Left ventricle myocardium inferior (tissue), 1 donor: ENCODE data around the gene TUBA4A. TPM values are rescaled to one million over a fixed set of nuclear protein-coding genes. Genes with fewer than 3 reads are reported as not detected.

Experiments
- DNase-seq: peaks from one replicate; pipeline ENCODE4 v3.0.0-alpha.2; 2020
- H3K27ac ChIP-seq: fragments of 200-600 bp; replicated peaks from 2 replicates; pipeline ENCODE4 v1.8.0; 2021
- H3K27me3 ChIP-seq: fragments of 200-600 bp; 2 replicates; pipeline ENCODE4 v1.8.0; 2021; ENCODE audit warnings: low read depth
- H3K36me3 ChIP-seq: fragments of 200-600 bp; 2 replicates; pipeline ENCODE4 v1.8.0; 2021
- H3K4me1 ChIP-seq: fragments of 200-600 bp; 2 replicates; pipeline ENCODE4 v1.8.0; 2021
- H3K4me3 ChIP-seq: fragments of 200-600 bp; 2 replicates; pipeline ENCODE4 v1.8.0; 2021; ENCODE audit warnings: mild to moderate bottlenecking, moderate library complexity
- H3K9me3 ChIP-seq: fragments of 200-600 bp; replicated peaks from 2 replicates; pipeline ENCODE4 v1.8.0; 2021
- CTCF ChIP-seq: fragments of 200-600 bp; IDR thresholded peaks from 2 replicates; pipeline ENCODE4 v1.8.0; 2021; ENCODE audit warnings: antibody characterized with exemption, mild to moderate bottlenecking, borderline replicate concordance
- intact Hi-C: fragments of 100-400 bp; cut with micrococcal nuclease; formaldehyde crosslinking; loops from one replicate; pipeline ENCODE4 v1.11.0; 2022
- total RNA-seq: library from RNA; stranded (reverse); fragmentation: NEBNext Ultra II Directional; extraction: Animal tissue kit (Norgen Biotek cat#: 25700); gene quantifications from one replicate; pipeline ENCODE4 v1.2.1, GENCODE V29; 2021
- donor health status: DM: no; HTN: yes; CAD: no; lungs with severe emphysema.

TUBA4A gene
- total RNA-seq, 1 donor from 2014 or later: 130 TPM

GRCh38 chr2:219281588-219281987, 27.9 kb upstream of the TUBA4A start:
- Histone ChIP-seq H3K27me3 (no peaks in the 10 kb centered on the region), H3K9me3 (no peaks in the 10 kb centered on the region), H3K27ac (no peak overlapping the region), H3K36me3 (peaks cover 58% of the 10 kb centered on the region), H3K4me1 (peaks cover 81% of the 10 kb centered on the region), H3K4me3 (no peak overlapping the region)
- TF ChIP-seq CTCF: no peak
- intact Hi-C loops: no loop called here
- DNase-seq: no peak

- Histone ChIP-seq H3K27ac (peak overlapping the region; percentile 98), H3K9me3 (no peaks in the 10 kb centered on the region), H3K4me1 (peaks cover 75% of the 10 kb centered on the region), H3K36me3 (peaks cover 55% of the 10 kb centered on the region), H3K27me3 (no peaks in the 10 kb centered on the region), H3K4me3 (peak overlapping the region; percentile 88)
- intact Hi-C loops: no loop called here
- no peak for DNase-seq
- no peak for TF ChIP-seq CTCF
Observed at GRCh38 chr2:219280651-219281050, 26.9 kb upstream of the TUBA4A start.

GRCh38 chr2:219279916-219280516, 26.3 kb upstream of the TUBA4A start:
- intact Hi-C loops: no loop called here
- TF ChIP-seq CTCF: no peak
- peak overlapping the region; percentile 98 for H3K27ac ChIP-seq

GRCh38 chr2:219279151-219279915, 25.6 kb upstream of the TUBA4A start, which contains the start of gene DNAJB2:
Gene DNAJB2 (plus strand): TSS chr2:219279366. CDS start chr2:219279834, 468 bp downstream.
- DNase-seq: peak; percentile 99
- intact Hi-C loops: no loop called here
- TF ChIP-seq CTCF: no peak
- Histone ChIP-seq H3K4me1 (peaks cover 65% of the 10 kb centered on the region), H3K4me3 (peak within 1 kb of the TSS; percentile 88), H3K27me3 (no peaks in the 10 kb centered on the region), H3K36me3 (peaks cover 42% of the 10 kb centered on the region), H3K27ac (peak within 1 kb of the TSS; percentile 98), H3K9me3 (no peaks in the 10 kb centered on the region)

More at GRCh38 chr2:219279916-219280516, 26.3 kb upstream of the TUBA4A start:
- DNase-seq: no peak
- H3K36me3 ChIP-seq: peaks cover 49% of the 10 kb centered on the region
- H3K4me1 ChIP-seq: peaks cover 70% of the 10 kb centered on the region
- H3K4me3 ChIP-seq: peak overlapping the region; percentile 88
- no peaks in the 10 kb centered on the region for H3K27me3 ChIP-seq
- no peaks in the 10 kb centered on the region for H3K9me3 ChIP-seq

- intact Hi-C loops: no loop called here
- H3K9me3 ChIP-seq: no peaks in the 10 kb centered on the region
- H3K27ac ChIP-seq: peak overlapping the region; percentile 98
- peaks cover 35% of the 10 kb centered on the region for H3K36me3 ChIP-seq
- no peak for DNase-seq
- no peak for TF ChIP-seq CTCF
- peak overlapping the region; percentile 88 for H3K4me3 ChIP-seq
- peaks cover 67% of the 10 kb centered on the region for H3K4me1 ChIP-seq
- H3K27me3 ChIP-seq: no peaks in the 10 kb centered on the region
Observed at GRCh38 chr2:219278655-219279150, 25.0 kb upstream of the TUBA4A start.
